HUES48 (cell line): ENCODE data around the gene RGS6.
"Not testable (repeated sequence)": the region's sequence is repeated elsewhere in the genome, so short reads cannot be mapped to it uniquely, and the experiment has no call there.

Experiments used
- H3K27ac ChIP-seq: one replicate; pipeline ENCODE4 v1.7.0; 2013; ENCODE audit warnings: low read depth, low read length, inconsistent platforms
- H3K27me3 ChIP-seq: 2 replicates; pipeline ENCODE4 v1.6.1; 2013; ENCODE audit warnings: mild to moderate bottlenecking, low read length; ENCODE audit not compliant: control insufficient read depth, insufficient read depth
- H3K36me3 ChIP-seq: 2 replicates; pipeline ENCODE4 v1.6.1; 2013; ENCODE audit warnings: low read length; ENCODE audit not compliant: control insufficient read depth, insufficient read depth
- H3K4me1 ChIP-seq: 2 replicates; pipeline ENCODE4 v1.6.1; 2013; ENCODE audit warnings: mild to moderate bottlenecking, low read length; ENCODE audit not compliant: control insufficient read depth, insufficient read depth
- H3K4me3 ChIP-seq: 2 replicates; pipeline ENCODE4 v1.5.1; 2013; ENCODE audit warnings: mild to moderate bottlenecking, low read depth, low read length
- H3K9ac ChIP-seq: 2 replicates; pipeline ENCODE4 v1.6.1; 2013; ENCODE audit warnings: mild to moderate bottlenecking, low read depth, low read length, moderate library complexity
- H3K9me3 ChIP-seq: 2 replicates; pipeline ENCODE4 v1.6.1; 2013; ENCODE audit warnings: low read length; ENCODE audit not compliant: control insufficient read depth, insufficient read depth

The RGS6 gene

DNA sequence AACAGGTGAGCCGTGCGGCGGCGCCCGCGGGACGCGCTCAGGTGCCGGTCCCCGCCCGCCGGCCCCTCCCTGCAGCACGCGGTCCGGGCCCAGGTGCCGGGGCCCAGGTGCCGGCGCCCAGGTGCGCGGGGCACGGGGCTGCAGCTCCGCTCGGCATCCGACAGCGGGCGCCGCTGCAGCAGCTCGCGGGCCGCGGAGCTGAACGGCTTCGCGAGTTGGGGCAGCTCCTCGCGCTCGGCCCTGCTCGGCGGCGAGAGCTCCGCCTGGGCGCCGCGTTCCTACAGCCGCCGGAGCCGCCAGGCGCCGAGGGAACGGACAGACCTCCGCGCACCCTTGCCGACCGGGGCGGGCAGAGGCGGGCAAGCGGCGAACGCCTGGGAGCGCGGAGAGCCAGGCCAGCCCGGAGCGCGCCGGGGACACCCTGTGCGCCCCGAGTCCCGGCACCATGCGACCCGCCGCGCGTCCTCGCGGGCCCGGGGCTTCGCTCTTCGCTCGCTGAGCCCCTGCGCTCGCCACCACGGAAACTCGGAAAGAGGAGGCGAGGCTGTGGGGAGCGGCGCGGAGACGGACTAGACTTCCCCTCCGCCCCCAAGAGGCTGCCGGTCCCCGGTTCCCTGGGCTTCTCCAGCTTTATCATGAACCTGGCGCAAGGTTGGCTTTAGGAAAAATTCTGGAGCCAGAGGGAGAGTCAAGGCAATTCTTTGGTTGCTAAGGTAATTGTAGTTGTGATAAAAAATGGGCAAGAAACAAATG, at the start of gene RGS6:
RGS6 (plus strand) TSS at position 201 of the 753 bp plus-strand sequence.
- no peaks in the 10 kb centered on the region for H3K36me3 ChIP-seq
- H3K4me3 ChIP-seq: peak within 1 kb of the TSS; percentile 66
- peaks cover 45% of the 10 kb centered on the region for H3K27me3 ChIP-seq
- peak within 1 kb of the TSS; percentile 67 for H3K9ac ChIP-seq
- H3K4me1 ChIP-seq: peaks cover 17% of the 10 kb centered on the region
- peak within 1 kb of the TSS; percentile 21 for H3K27ac ChIP-seq
- H3K9me3 ChIP-seq: no peaks in the 10 kb centered on the region

DNA sequence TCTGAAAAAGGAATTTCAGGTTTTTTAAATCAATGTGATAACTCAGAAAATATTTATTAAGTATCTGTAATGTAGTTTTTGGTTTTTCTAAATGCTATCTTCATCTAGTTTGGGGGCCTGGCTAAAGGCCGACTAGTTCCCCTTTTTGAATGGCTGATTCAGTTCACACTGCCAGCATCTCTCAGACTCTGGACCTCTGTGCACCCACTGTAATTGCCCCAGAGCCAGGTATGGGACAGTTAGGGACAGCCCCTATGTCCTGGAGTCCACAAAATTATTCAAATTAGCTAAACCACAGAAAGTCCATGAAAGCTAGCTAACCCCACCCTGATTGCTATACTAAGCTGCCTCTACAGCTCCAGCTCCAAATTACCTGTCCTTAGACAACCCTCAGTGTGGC, 49.1 kb upstream of the RGS6 start:
- Histone ChIP-seq H3K27ac (no peak overlapping the region), H3K36me3 (no peaks in the 10 kb centered on the region), H3K4me1 (no peaks in the 10 kb centered on the region), H3K9me3 (peaks cover 15% of the 10 kb centered on the region), H3K9ac (no peak overlapping the region), H3K27me3 (no peaks in the 10 kb centered on the region), H3K4me3 (no peak overlapping the region)

DNA sequence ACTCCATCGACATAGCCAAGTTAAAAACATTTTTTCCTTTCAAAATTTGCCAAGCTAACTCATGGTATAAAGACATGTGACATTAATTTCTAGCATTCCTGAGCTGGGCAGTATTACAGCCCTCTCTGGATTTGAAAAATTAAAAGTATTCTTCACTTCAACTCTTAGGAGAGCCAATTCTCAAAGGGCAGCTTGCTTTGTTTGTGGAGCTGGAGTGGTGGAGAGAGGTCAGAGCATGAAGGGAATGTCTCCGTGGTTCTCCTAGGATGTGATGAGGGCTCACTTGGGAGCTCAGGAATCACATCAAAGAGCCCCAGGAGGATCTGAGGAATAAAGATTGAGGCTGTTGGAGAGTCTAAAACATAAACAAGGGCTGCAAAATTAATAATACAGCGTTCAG, 46.9 kb upstream of the RGS6 start:
- Histone ChIP-seq H3K9me3 (peaks cover 12% of the 10 kb centered on the region), H3K4me3 (no peak overlapping the region), H3K9ac (no peak overlapping the region), H3K4me1 (peaks cover 4% of the 10 kb centered on the region; the same call in 1 of the 2 replicates), H3K27ac (no peak overlapping the region), H3K36me3 (no peaks in the 10 kb centered on the region), H3K27me3 (no peaks in the 10 kb centered on the region)

DNA sequence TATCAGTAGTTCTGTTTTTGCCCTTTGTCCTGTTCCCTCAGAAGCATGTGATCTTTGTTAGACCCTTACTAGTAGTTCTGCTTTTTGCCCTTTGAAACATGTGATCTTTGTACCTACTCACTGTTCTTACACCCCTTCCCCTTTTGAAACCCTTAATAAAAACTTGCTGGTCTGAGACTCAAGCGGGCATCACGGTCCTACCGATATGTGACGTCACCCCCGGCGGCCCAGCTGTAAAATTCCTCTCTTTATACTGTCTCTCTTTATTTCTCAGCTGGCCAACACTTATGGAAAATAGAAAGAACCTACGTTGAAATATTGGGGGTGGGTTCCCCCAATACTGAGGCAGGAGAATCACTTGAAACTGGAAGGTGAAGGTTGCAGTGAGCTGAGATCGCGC, 44.4 kb upstream of the RGS6 start:
- H3K27ac ChIP-seq, H3K36me3 ChIP-seq, H3K4me3 ChIP-seq, H3K9ac ChIP-seq, H3K27me3 ChIP-seq: not testable (repeated sequence)
- Histone ChIP-seq H3K9me3 (peaks cover 12% of the 10 kb centered on the region), H3K4me1 (peaks cover 29% of the 10 kb centered on the region)

DNA sequence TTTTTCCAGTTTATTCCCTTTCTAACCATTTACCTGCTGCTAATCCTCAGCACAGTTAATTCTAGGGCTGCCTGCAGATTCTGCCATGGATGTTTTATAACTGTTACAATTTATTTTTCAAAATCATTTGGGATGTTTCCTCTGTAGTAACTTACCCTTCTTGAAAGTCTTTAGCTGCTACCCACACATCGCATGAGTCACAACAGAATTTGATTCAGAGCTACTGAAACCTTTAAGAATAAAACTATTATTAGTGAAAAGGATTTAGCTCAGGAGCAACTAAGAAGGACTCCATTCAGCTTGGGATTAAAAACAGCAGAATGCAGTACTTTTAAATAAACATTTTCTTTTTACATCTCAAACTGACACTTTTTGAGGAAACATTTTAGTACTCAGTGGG, 41.7 kb upstream of the RGS6 start:
- H3K27me3 ChIP-seq: no peaks in the 10 kb centered on the region
- H3K4me3 ChIP-seq: no peak overlapping the region
- peak overlapping the region; percentile 99 for H3K27ac ChIP-seq
- peaks cover 12% of the 10 kb centered on the region for H3K9me3 ChIP-seq
- H3K9ac ChIP-seq: no peak overlapping the region
- H3K4me1 ChIP-seq: peaks cover 38% of the 10 kb centered on the region
- no peaks in the 10 kb centered on the region for H3K36me3 ChIP-seq

DNA sequence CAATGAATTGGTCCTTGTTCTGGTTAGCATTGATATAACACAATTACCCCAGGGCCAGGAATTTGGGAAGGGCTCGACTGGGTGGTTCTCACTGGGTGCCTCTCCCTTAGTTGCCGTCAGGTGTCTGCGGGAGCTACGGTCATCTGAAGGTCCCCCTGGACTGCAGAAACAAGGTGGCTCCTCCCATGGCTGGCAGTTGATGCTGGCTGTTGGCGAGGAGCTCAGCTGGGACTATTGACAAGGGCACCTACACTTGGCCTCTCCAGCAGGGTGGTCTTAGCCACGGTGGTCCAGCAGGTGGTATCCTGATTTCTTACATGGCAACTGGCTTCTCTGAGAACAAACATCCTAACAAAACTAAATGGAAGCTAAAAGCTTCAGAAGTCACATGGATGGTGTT, 41.0 kb upstream of the RGS6 start:
- Histone ChIP-seq H3K4me1 (peaks cover 38% of the 10 kb centered on the region), H3K36me3 (no peaks in the 10 kb centered on the region), H3K27me3 (no peaks in the 10 kb centered on the region), H3K9me3 (peaks cover 12% of the 10 kb centered on the region), H3K4me3 (no peak overlapping the region), H3K9ac (peak overlapping the region; percentile 29; the same call in 1 of the 2 replicates), H3K27ac (peak overlapping the region; percentile 99)

DNA sequence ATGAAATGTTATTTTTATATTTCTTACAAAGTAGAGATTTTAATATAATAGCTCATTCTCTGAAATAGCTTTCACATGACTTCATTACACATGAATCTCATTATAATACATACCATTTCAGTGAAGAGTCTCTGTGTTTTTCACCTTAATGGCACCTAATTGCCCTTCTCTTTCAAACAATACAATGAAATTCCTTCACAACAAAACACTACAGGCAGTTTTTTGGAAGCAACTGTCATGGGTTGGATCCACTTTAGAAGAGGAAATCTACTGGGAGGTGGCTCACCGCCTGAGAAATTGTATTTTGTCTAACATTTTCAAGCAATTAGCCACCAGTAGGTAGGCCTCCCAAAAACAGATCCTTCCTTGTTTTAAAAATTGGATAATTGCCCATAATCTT, 40.3 kb upstream of the RGS6 start:
- Histone ChIP-seq H3K27ac (peak overlapping the region; percentile 99), H3K4me1 (peaks cover 38% of the 10 kb centered on the region), H3K36me3 (no peaks in the 10 kb centered on the region), H3K27me3 (no peaks in the 10 kb centered on the region), H3K4me3 (peak overlapping the region; percentile 40; the same call in 1 of the 2 replicates), H3K9me3 (peaks cover 12% of the 10 kb centered on the region), H3K9ac (peak overlapping the region; percentile 48; the same call in 1 of the 2 replicates)

DNA sequence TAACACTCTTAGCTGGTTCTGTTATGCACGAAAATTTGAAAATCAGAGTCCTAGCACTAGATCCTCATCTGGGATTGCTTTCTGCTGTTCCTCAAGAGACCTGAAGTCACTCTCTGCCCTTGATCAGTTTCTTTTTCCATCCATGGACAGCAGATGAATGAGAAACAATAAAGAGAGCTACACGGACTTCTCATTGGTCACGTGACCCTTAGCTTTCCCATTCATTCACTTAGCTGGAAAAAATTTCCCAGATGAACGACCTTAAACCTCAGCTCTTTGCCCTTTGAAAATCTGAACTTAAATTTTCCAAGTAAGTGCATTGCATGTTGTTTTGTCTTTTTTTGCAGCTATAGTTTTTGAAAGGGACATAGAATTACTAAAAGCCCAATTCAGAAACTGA, 27.2 kb upstream of the RGS6 start:
- no peaks in the 10 kb centered on the region for H3K27me3 ChIP-seq
- no peaks in the 10 kb centered on the region for H3K36me3 ChIP-seq
- no peaks in the 10 kb centered on the region for H3K9me3 ChIP-seq
- no peak overlapping the region for H3K4me3 ChIP-seq
- H3K9ac ChIP-seq: no peak overlapping the region
- H3K27ac ChIP-seq: no peak overlapping the region
- no peaks in the 10 kb centered on the region for H3K4me1 ChIP-seq

DNA sequence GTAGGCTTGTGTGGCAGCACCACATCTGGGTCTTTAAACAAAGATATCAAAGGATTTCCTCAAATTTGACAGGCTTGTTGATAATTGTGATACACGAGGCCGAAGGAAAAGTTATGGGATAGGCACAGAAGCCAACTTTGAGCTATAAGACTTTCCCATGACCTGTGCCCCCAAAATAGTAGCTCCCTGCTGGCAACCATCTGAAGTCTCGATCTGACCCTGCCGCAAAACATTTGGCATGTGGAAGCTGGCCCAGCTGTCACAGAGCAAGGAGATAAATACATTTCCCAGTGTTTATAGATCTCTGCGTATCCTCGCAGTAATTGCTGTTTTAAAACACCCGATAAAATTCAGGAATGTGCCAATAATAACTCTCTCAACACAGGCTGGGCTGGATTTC, 26.4 kb upstream of the RGS6 start:
- Histone ChIP-seq H3K9ac (no peak overlapping the region), H3K4me3 (no peak overlapping the region), H3K27ac (no peak overlapping the region), H3K36me3 (no peaks in the 10 kb centered on the region), H3K9me3 (no peaks in the 10 kb centered on the region), H3K27me3 (no peaks in the 10 kb centered on the region), H3K4me1 (peaks cover 3% of the 10 kb centered on the region; the same call in 1 of the 2 replicates)

DNA sequence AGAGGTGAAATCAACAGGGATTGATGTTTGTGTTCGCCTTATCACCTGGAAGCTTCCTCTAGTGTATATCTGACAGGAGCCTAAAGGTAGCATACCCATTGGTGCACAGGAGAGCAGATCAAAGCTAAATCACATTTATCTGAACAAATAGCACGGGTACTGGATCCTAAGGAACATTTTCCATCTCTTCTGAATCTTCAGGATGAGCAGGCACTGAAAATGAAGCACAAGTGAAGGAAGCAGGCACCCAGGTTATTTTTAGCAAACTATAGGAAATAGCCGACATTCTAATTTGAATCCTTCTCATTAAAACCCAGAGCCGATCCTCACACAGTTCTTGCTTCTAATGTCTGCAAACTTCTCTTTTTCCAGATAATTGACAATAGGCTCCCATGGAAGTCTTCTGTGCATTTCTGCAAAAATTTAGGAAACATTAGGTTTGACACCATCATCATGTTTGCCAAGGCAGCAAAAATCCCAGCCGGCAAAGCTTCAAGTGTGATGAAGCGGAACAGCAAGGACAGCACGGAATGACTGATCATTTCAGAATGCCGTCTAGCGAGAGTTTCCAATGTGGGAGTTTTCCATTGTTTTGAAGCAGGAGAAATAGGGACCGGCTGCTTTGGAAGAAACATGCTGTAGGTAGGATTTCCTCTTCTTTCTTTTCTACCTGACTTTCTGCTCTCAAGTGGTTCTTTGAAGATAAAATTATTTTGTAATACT, 24.3 kb upstream of the RGS6 start:
- Histone ChIP-seq H3K4me1 (peaks cover 11% of the 10 kb centered on the region; the same call in 1 of the 2 replicates), H3K9ac (no peak overlapping the region), H3K4me3 (no peak overlapping the region), H3K27me3 (no peaks in the 10 kb centered on the region), H3K36me3 (no peaks in the 10 kb centered on the region), H3K27ac (no peak overlapping the region), H3K9me3 (no peaks in the 10 kb centered on the region)

DNA sequence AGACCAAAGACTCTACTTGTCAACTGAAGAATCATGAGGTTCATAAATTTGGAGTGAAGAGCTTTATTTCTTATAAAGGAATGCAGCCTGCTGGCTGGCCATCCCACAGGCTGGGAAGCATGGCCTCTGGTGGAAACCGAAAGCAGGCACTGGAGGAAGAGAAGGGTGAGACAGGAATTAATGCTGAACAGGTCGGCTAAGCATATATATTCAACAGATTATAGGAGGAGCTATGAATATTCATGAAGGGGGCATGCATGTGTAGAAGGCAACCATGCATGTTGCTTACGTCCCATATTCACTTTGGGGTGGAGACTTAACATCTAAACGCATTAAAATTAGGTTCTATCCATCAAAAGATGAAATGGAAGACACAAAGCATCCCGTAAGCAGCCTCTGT, 20.6 kb upstream of the RGS6 start:
- no peak overlapping the region for H3K4me3 ChIP-seq
- no peak overlapping the region for H3K9ac ChIP-seq
- no peaks in the 10 kb centered on the region for H3K27me3 ChIP-seq
- no peaks in the 10 kb centered on the region for H3K36me3 ChIP-seq
- peaks cover 11% of the 10 kb centered on the region; the same call in 1 of the 2 replicates for H3K4me1 ChIP-seq
- no peaks in the 10 kb centered on the region for H3K9me3 ChIP-seq
- no peak overlapping the region for H3K27ac ChIP-seq
